ENCODE results near the gene PER2. TPM values are rescaled to one million over a fixed set of nuclear protein-coding genes. Genes with fewer than 3 reads are reported as not detected.
A peak's percentile ranks its signal among the peaks of the same experiment; 100 is the strongest.

Gene PER2
- total and polyA plus RNA-seq, 2 of the 13 experiments (the other 11 are each of a cell fraction or from before 2014, with no cell fraction given) = 5.1 to 9.4 TPM

- TF ChIP-seq PPARG (CRISPR knock-in tag; conservative IDR thresholded peaks at IDR 0.05) = no peak
- TF ChIP-seq ZNF883 (CRISPR knock-in tag; IDR thresholded peaks at IDR 0.05; ENCODE audit: not compliant biosample characterization) = no peak
- TF ChIP-seq NFRKB (IDR thresholded peaks at IDR 0.05) = no peak
- no peak for TF ChIP-seq THAP9 (CRISPR knock-in tag; IDR thresholded peaks at IDR 0.05; ENCODE audit: borderline replicate concordance)
- TF ChIP-seq ZNF597 (CRISPR knock-in tag; IDR thresholded peaks at IDR 0.05) = 0 out of 2 replicates have a peak, but pooled peaks have one; percentile 92
- TF ChIP-seq REXO4 (CRISPR knock-in tag; IDR thresholded peaks at IDR 0.05; ENCODE audit: borderline replicate concordance) = no peak
- peak; percentile 72; the same call in 1 of the 2 replicates for TF ChIP-seq FOXC1 (CRISPR knock-in tag; IDR thresholded peaks at IDR 0.05; ENCODE audit: borderline replicate concordance)
- no peak for TF ChIP-seq PBX2 (CRISPR knock-in tag; IDR thresholded peaks at IDR 0.05)
- no peak for TF ChIP-seq ZNF562 (CRISPR knock-in tag; IDR thresholded peaks at IDR 0.05; ENCODE audit: borderline replicate concordance)
- peak; percentile 64; the same call in 1 of the 2 replicates for TF ChIP-seq ZNF431 (CRISPR knock-in tag; IDR thresholded peaks at IDR 0.05; ENCODE audit: borderline replicate concordance, low read depth)
- no peak for TF ChIP-seq AKNA (CRISPR knock-in tag; IDR thresholded peaks at IDR 0.05; ENCODE audit: borderline replicate concordance)
- TF ChIP-seq KDM3A (CRISPR knock-in tag; IDR thresholded peaks at IDR 0.05; ENCODE audit: low read depth) = no peak; the same call in 1 of the 2 replicates
- no peak for TF ChIP-seq ATAD3A (CRISPR knock-in tag; IDR thresholded peaks at IDR 0.05)
- TF ChIP-seq MBD4 (IDR thresholded peaks at IDR 0.05; ENCODE audit: borderline replicate concordance, low read length) = no peak
- TF ChIP-seq ARID2 (CRISPR knock-in tag; IDR thresholded peaks at IDR 0.05; ENCODE audit: borderline replicate concordance) = no peak
- no peak for TF ChIP-seq CC2D1A (CRISPR knock-in tag; IDR thresholded peaks at IDR 0.05)
- TF ChIP-seq ZNF160 (CRISPR knock-in tag; IDR thresholded peaks at IDR 0.05) = peak; percentile 71; the same call in 1 of the 2 replicates
- no peak for TF ChIP-seq PITX1 (CRISPR knock-in tag; IDR thresholded peaks at IDR 0.05)
Measured at GRCh38 chr2:238239863-238240756, 48.3 kb downstream of the PER2 start, which contains the start of gene HES6 (continued).
